H1 (cell line): ENCODE results near the gene MDM4. TPM values are rescaled to one million over a fixed set of nuclear protein-coding genes. Genes with fewer than 3 reads are reported as not detected.

Experiments used
- CTCF ChIA-PET: fragments of 300-600 bp; sonication (Branson Sonifier 250); formaldehyde crosslinking; loops from one replicate; lab custom pipeline; 2021; ENCODE audit not compliant: partially characterized antibody; lab: Charles Lee
- POLR2A ChIA-PET: fragments of 300-600 bp; sonication (Branson Sonifier 250); formaldehyde crosslinking; loops from one replicate; lab custom pipeline; 2021; ENCODE audit warnings: inconsistent platforms; ENCODE audit not compliant: partially characterized antibody; lab: Charles Lee
- DNase-seq, 2 experiments: peaks; one replicate each; pipeline versions ENCODE4 v3.0.0 to v3.0.0-alpha.2; 2010 to 2022; ENCODE audit warnings: low spot score in 2 of 2, low read depth in 1 of 2, mixed read lengths in 1 of 2
- FAIRE-seq: peaks from 2 replicates; lab custom pipeline; 2011; peaks lifted over from hg19 to GRCh38; lab: Jason Lieb, UNC
- H2AFZ ChIP-seq: 2 replicates; pipeline ENCODE4 v1.8.1; 2012; ENCODE audit warnings: low read length, inconsistent platforms
- H2AK5ac ChIP-seq: 2 replicates; pipeline ENCODE4 v1.6.1; 2013; ENCODE audit warnings: low read depth, low read length
- H2BK120ac ChIP-seq: replicated peaks from 2 replicates; pipeline ENCODE3; 2013; ENCODE audit warnings: low read depth, low read length, inconsistent platforms
- H2BK12ac ChIP-seq: 2 replicates; pipeline ENCODE4 v1.6.1; 2013; ENCODE audit warnings: low read depth, low read length
- H2BK15ac ChIP-seq: 2 replicates; pipeline ENCODE4 v1.6.1; 2013; ENCODE audit warnings: low read length
- H2BK20ac ChIP-seq: 2 replicates; pipeline ENCODE4 v1.6.1; 2013; ENCODE audit warnings: low read length
- H2BK5ac ChIP-seq: 2 replicates; pipeline ENCODE4 v1.6.1; 2013; ENCODE audit warnings: low read depth, low read length
- H3K14ac ChIP-seq: 2 replicates; pipeline ENCODE4 v1.6.1; 2013; ENCODE audit warnings: inconsistent platforms; ENCODE audit not compliant: insufficient read length
- H3K18ac ChIP-seq: 2 replicates; pipeline ENCODE4 v1.6.1; 2013; ENCODE audit warnings: low read length; ENCODE audit errors: extremely low read depth
- H3K23ac ChIP-seq: 2 replicates; pipeline ENCODE4 v1.6.1; 2013; ENCODE audit warnings: inconsistent platforms; ENCODE audit not compliant: insufficient read length
- H3K23me2 ChIP-seq: 2 replicates; pipeline ENCODE4 v1.6.1; 2013; ENCODE audit warnings: low read depth, low read length
- H3K27ac ChIP-seq: 2 replicates; pipeline ENCODE4 v1.6.1; 2011; ENCODE audit warnings: low read depth, low read length, inconsistent platforms
- H3K27me3 ChIP-seq, 4 experiments: replicated peaks in 1 of 4; 1 replicate in 1 of 4; 2 replicates in 3 of 4; pipeline versions ENCODE4 v1.6.1 to v1.8.1; 2011 to 2013; ENCODE audit warnings: low read length in 3 of 4, mild to moderate bottlenecking in 3 of 4, inconsistent platforms in 2 of 4, mixed read lengths in 2 of 4, moderate library complexity in 1 of 4; ENCODE audit not compliant: control insufficient read depth in 3 of 4, insufficient read depth in 3 of 4; ENCODE audit errors: extremely low read depth in 1 of 4
- H3K36me3 ChIP-seq, 4 experiments: 2 replicates each; pipeline versions ENCODE4 v1.6.1 to v1.8.1; 2011 to 2013; ENCODE audit warnings: mild to moderate bottlenecking in 4 of 4, low read length in 3 of 4, moderate library complexity in 2 of 4, control low read depth in 1 of 4, inconsistent platforms in 1 of 4; ENCODE audit not compliant: insufficient read depth in 4 of 4, control insufficient read depth in 2 of 4
- H3K4ac ChIP-seq: replicated peaks from 2 replicates; pipeline ENCODE3; 2013; ENCODE audit warnings: low read length, low read depth, mixed read lengths, inconsistent platforms; ENCODE audit not compliant: insufficient read length
- H3K4me1 ChIP-seq, 4 experiments: replicated peaks in 1 of 4; 1 replicate in 1 of 4; 2 replicates in 3 of 4; pipeline versions ENCODE4 v1.6.1 to v1.8.1; 2011 to 2013; ENCODE audit warnings: low read length in 3 of 4, inconsistent platforms in 2 of 4, mixed read lengths in 1 of 4; ENCODE audit not compliant: insufficient read depth in 4 of 4, control insufficient read depth in 3 of 4
- H3K4me2 ChIP-seq, 2 experiments: 2 replicates each; pipeline versions ENCODE4 v1.6.1 to v1.8.1; 2011 to 2013; ENCODE audit warnings: low read depth in 2 of 2, low read length in 2 of 2, control low read depth in 1 of 2, inconsistent platforms in 1 of 2, mild to moderate bottlenecking in 1 of 2; ENCODE audit not compliant: insufficient read depth in 1 of 2
- H3K4me3 ChIP-seq, 4 experiments: fragments of 200-600, 300-600 bp in 1 of 4; sonication (generic), shearing (Covaris generic), sonication (Bioruptor Twin) in 1 of 4; 2 replicates each; pipeline versions ENCODE4 v1.5.1 to v1.8.1; 2011 to 2016; ENCODE audit warnings: low read length in 4 of 4, low read depth in 3 of 4, control low read depth in 2 of 4, inconsistent platforms in 2 of 4, mild to moderate bottlenecking in 2 of 4, mixed read lengths in 1 of 4, moderate library complexity in 1 of 4; ENCODE audit not compliant: insufficient read depth in 2 of 4; ENCODE audit errors: extremely low read depth in 1 of 4
- H3K56ac ChIP-seq: replicated peaks from 2 replicates; pipeline ENCODE3; 2013; ENCODE audit warnings: low read depth, mild to moderate bottlenecking, mixed read lengths, low read length, inconsistent platforms; ENCODE audit not compliant: insufficient read length
- H3K79me1 ChIP-seq: 2 replicates; pipeline ENCODE4 v1.6.1; 2013; ENCODE audit warnings: low read depth, low read length, control low read depth
- H3K79me2 ChIP-seq, 2 experiments: 2 replicates each; pipeline versions ENCODE4 v1.6.1 to v1.8.1; 2012 to 2013; ENCODE audit warnings: low read length in 2 of 2, mild to moderate bottlenecking in 2 of 2, inconsistent platforms in 1 of 2; ENCODE audit not compliant: insufficient read depth in 2 of 2, control insufficient read depth in 1 of 2
- H3K9ac ChIP-seq, 4 experiments: replicated peaks in 1 of 4; 1 replicate in 1 of 4; 2 replicates in 3 of 4; pipeline versions ENCODE4 v1.6.1 to v1.8.1; 2011 to 2013; ENCODE audit warnings: low read depth in 3 of 4, low read length in 3 of 4, control low read depth in 2 of 4, mild to moderate bottlenecking in 2 of 4, moderate library complexity in 2 of 4, inconsistent platforms in 1 of 4; ENCODE audit errors: extremely low read depth in 1 of 4
- H3K9me3 ChIP-seq, 2 experiments: 2 replicates each; pipeline versions ENCODE4 v1.6.1 to v1.8.1; 2012 to 2013; ENCODE audit warnings: mild to moderate bottlenecking in 2 of 2, moderate library complexity in 2 of 2, control low read depth in 1 of 2, inconsistent platforms in 1 of 2, low read depth in 1 of 2, low read length in 1 of 2, mixed read lengths in 1 of 2; ENCODE audit not compliant: insufficient read depth in 2 of 2
- H4K20me1 ChIP-seq, 2 experiments: replicated peaks in 1 of 2; 2 replicates each; pipeline versions ENCODE3 to v1.8.1; 2011 to 2013; ENCODE audit warnings: inconsistent platforms in 2 of 2, low read length in 2 of 2, mild to moderate bottlenecking in 1 of 2; ENCODE audit not compliant: insufficient read depth in 2 of 2, control insufficient read depth in 1 of 2
- H4K5ac ChIP-seq: 2 replicates; pipeline ENCODE4 v1.6.1; 2013; ENCODE audit warnings: low read length, low read depth, mixed read lengths, inconsistent platforms; ENCODE audit not compliant: insufficient read length
- H4K8ac ChIP-seq: 2 replicates; pipeline ENCODE4 v1.8.0; 2013; ENCODE audit warnings: mild to moderate bottlenecking, moderate library complexity, low read length, inconsistent platforms; ENCODE audit not compliant: insufficient read depth; ENCODE audit errors: extremely low read depth
- H4K91ac ChIP-seq: replicated peaks from 2 replicates; pipeline ENCODE3; 2013; ENCODE audit warnings: low read length, mixed read lengths, inconsistent platforms; ENCODE audit not compliant: insufficient read length
- WGBS, 2 experiments: shearing (Covaris generic) in 1 of 2; methylation state at CpG; one replicate each; pipeline versions ENCODE4 v1.1.6 to v1.1.7; 2013 to 2015; ENCODE audit warnings: low lambda C conversion rate in 2 of 2, mixed read lengths in 2 of 2, inconsistent platforms in 1 of 2, low coverage in 1 of 2, missing lambda C conversion rate in 1 of 2; ENCODE audit not compliant: insufficient replicate concordance in 2 of 2, insufficient coverage in 1 of 2, insufficient read length in 1 of 2; ENCODE audit errors: extremely low coverage in 1 of 2, missing lambda C conversion rate in 1 of 2; 5-methylcytosine and 5-hydroxymethylcytosine counted together
- polyA plus RNA-seq, 7 experiments: library from polyadenylated mRNA; depleted of rRNA in 3 of 7; stranded (reverse) in 5 of 7; unstranded in 2 of 7; fragments of >200 nt in 5 of 7; fragments of 200-250 nt in 2 of 7; gene quantifications; 1 replicate in 5 of 7; 2 replicates in 1 of 7; 4 replicates in 1 of 7; pipeline versions ENCODE4 v1.2.1 to v1.2.3, GENCODE V29; 2011 to 2013; ENCODE audit warnings: missing spikeins in 2 of 7, mixed read lengths in 2 of 7
- total RNA-seq: library from RNA; stranded (reverse); fragmentation: NEBNext Ultra II Directional; extraction: Animal tissue kit (Norgen Biotek cat#: 25700); gene quantifications from 2 replicates; pipeline ENCODE4 v1.2.1, GENCODE V29; 2021
- TF ChIP-seq, protein P1 (sequence below), 3 experiments: IDR thresholded peaks; 1 replicate in 2 of 3; 2 replicates in 1 of 3; pipeline versions ENCODE4 v1.5.1 to v1.6.1; 2011; ENCODE audit warnings: low read length in 3 of 3, mild to moderate bottlenecking in 3 of 3, inconsistent platforms in 2 of 3, low read depth in 1 of 3, moderate library complexity in 1 of 3; ENCODE audit not compliant: insufficient read depth in 1 of 3; ENCODE audit errors: control extremely low read depth in 1 of 3
- TF ChIP-seq, protein P2 (sequence below): IDR thresholded peaks from 2 replicates; pipeline ENCODE4 v1.6.1; 2012; ENCODE audit warnings: inconsistent platforms

Gene MDM4
- total and polyA plus RNA-seq, 2 of the 8 experiments (the other 6 are each of a cell fraction or from before 2014, with no cell fraction given) = 10.8 to 84.9 TPM

DNA sequence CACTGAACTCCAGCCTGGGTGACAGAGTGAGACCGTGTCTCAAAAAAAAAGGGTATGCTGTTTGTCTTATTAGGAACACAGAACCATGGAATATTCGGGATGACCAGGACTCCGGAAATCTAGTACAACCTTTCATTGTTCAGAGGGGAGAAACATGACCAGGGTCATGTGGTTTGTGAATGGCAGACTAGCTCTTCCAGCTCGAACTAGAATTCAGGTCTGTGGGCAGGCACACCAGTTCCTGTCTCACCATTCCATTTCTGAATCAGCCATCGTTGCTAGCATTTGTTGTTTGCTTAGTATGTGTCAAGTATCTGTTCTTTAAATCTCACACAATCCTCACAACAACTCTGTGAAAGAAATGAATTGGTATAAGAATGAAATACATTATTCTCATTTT lies 50.9 kb downstream of the MDM4 start:
- H2BK120ac ChIP-seq = no peak overlapping the region
- no peak overlapping the region for H2AK5ac ChIP-seq
- WGBS, 2 experiments = 89% methylated on average over 5 of the region's 5 CpGs; no CpG with 5 or more reads in 1 of the 2 experiments
- H4K20me1 ChIP-seq = peaks cover 0 to 2% of the 10 kb centered on the region in 2 experiments
- H3K9me3 ChIP-seq = no peaks in the 10 kb centered on the region
- H4K91ac ChIP-seq = no peak overlapping the region
- H3K27me3 ChIP-seq = no peaks in the 10 kb centered on the region; a peak in 1 of 7 replicates
- TF ChIP-seq, protein P1, sequence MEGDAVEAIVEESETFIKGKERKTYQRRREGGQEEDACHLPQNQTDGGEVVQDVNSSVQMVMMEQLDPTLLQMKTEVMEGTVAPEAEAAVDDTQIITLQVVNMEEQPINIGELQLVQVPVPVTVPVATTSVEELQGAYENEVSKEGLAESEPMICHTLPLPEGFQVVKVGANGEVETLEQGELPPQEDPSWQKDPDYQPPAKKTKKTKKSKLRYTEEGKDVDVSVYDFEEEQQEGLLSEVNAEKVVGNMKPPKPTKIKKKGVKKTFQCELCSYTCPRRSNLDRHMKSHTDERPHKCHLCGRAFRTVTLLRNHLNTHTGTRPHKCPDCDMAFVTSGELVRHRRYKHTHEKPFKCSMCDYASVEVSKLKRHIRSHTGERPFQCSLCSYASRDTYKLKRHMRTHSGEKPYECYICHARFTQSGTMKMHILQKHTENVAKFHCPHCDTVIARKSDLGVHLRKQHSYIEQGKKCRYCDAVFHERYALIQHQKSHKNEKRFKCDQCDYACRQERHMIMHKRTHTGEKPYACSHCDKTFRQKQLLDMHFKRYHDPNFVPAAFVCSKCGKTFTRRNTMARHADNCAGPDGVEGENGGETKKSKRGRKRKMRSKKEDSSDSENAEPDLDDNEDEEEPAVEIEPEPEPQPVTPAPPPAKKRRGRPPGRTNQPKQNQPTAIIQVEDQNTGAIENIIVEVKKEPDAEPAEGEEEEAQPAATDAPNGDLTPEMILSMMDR (IDR thresholded peaks at IDR 0.05; ENCODE audit: control extremely low read depth in 1 of 3, insufficient read depth in 1 of 3, low read depth in 1 of 3, low read length in 3 of 3) = no peak
- TF ChIP-seq, protein P2, sequence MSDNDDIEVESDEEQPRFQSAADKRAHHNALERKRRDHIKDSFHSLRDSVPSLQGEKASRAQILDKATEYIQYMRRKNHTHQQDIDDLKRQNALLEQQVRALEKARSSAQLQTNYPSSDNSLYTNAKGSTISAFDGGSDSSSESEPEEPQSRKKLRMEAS = no peak
- no peaks in the 10 kb centered on the region for H3K79me1 ChIP-seq
- H3K18ac ChIP-seq = no peak overlapping the region
- H3K9ac ChIP-seq = no peak overlapping the region
- no peak overlapping the region for H3K23ac ChIP-seq
- no peak for DNase-seq
- no peak overlapping the region; a peak in 1 of 4 replicates for H3K4me2 ChIP-seq
- H3K23me2 ChIP-seq = no peaks in the 10 kb centered on the region
- ChIA-PET CTCF (interaction anchor here (0.7 to 28.0 kb wide), 23 partner anchors 11 to 256 kb away, joined by 3 to 397 read pairs (median 11); partner anchors contain the start of gene LRRN2), POLR2A (interaction anchor here (0.6 to 1.5 kb wide), 4 partner anchors 9 to 1558 kb away, joined by 3 to 4 read pairs (median 4); no protein-coding TSS in a partner anchor)
- no peak overlapping the region for H3K56ac ChIP-seq
- no peak overlapping the region for H2BK15ac ChIP-seq
- no peak overlapping the region for H2BK5ac ChIP-seq
- H4K8ac ChIP-seq = no peak overlapping the region
- H3K4me1 ChIP-seq = peaks cover 3 to 30% (median 14%) of the 10 kb centered on the region in 4 experiments; a peak in 6 of 7 replicates
- H3K4ac ChIP-seq = no peak overlapping the region
- H3K27ac ChIP-seq = no peak overlapping the region
- FAIRE-seq = no peak
- H3K4me3 ChIP-seq = no peak overlapping the region
- H2BK20ac ChIP-seq = no peak overlapping the region
- H2AFZ ChIP-seq = no peak overlapping the region
- H2BK12ac ChIP-seq = no peak overlapping the region
- no peak overlapping the region for H4K5ac ChIP-seq
- no peaks in the 10 kb centered on the region for H3K79me2 ChIP-seq
- no peaks in the 10 kb centered on the region; a peak in 1 of 8 replicates for H3K36me3 ChIP-seq
- H3K14ac ChIP-seq = no peak overlapping the region
